Liver (tissue), 9 donors: ENCODE results near the gene ECI1. TPM values are rescaled to one million over a fixed set of nuclear protein-coding genes. Genes with fewer than 3 reads are reported as not detected.

ENCODE experiments used
- DNase-seq: peaks from one replicate; pipeline ENCODE4 v3.0.0-alpha.2; 2017; ENCODE audit warnings: low spot score
- H3K27ac ChIP-seq, 2 donors: one replicate each; pipeline ENCODE4 v1.7.0; 2013; ENCODE audit warnings: inconsistent platforms in 2 of 2, low read length in 2 of 2, control low read depth in 1 of 2, low read depth in 1 of 2, mild to moderate bottlenecking in 1 of 2
- H3K27me3 ChIP-seq, 4 donors: one replicate each; pipeline versions ENCODE4 v1.6.1 to v1.7.0; 2013; ENCODE audit warnings: low read length in 3 of 4, inconsistent platforms in 1 of 4, mild to moderate bottlenecking in 1 of 4, moderate library complexity in 1 of 4; ENCODE audit not compliant: control insufficient read depth in 4 of 4, insufficient read depth in 4 of 4
- H3K36me3 ChIP-seq, 4 donors: one replicate each; pipeline versions ENCODE4 v1.6.1 to v1.7.0; 2013; ENCODE audit warnings: low read length in 3 of 4, mild to moderate bottlenecking in 3 of 4, low read depth in 1 of 4, moderate library complexity in 1 of 4; ENCODE audit not compliant: control insufficient read depth in 4 of 4, insufficient read depth in 3 of 4
- H3K4me1 ChIP-seq, 4 donors: one replicate each; pipeline versions ENCODE4 v1.6.1 to v1.7.0; 2013; ENCODE audit warnings: low read length in 3 of 4, mild to moderate bottlenecking in 3 of 4, moderate library complexity in 1 of 4; ENCODE audit not compliant: control insufficient read depth in 4 of 4, insufficient read depth in 4 of 4
- H3K4me3 ChIP-seq, 3 donors: one replicate each; pipeline versions ENCODE4 v1.6.1 to v1.7.0; 2013; ENCODE audit warnings: low read length in 3 of 3, control low read depth in 1 of 3, low read depth in 1 of 3, mild to moderate bottlenecking in 1 of 3
- H3K9ac ChIP-seq, 2 donors: one replicate each; pipeline ENCODE4 v1.7.0; 2013; ENCODE audit warnings: low read length in 2 of 2, mild to moderate bottlenecking in 2 of 2, moderate library complexity in 2 of 2, control low read depth in 1 of 2, low read depth in 1 of 2
- H3K9me3 ChIP-seq, 4 donors: one replicate each; pipeline versions ENCODE4 v1.6.1 to v1.7.0; 2013; ENCODE audit warnings: low read length in 3 of 4; ENCODE audit not compliant: control insufficient read depth in 4 of 4
- CTCF ChIP-seq: fragments of 150-350 bp; IDR thresholded peaks from 2 replicates; pipeline ENCODE4 v1.5.1; 2017; ENCODE audit warnings: improper control_type of control experiment, low read depth, low read length; ENCODE audit not compliant: missing input control
- EGR1 ChIP-seq, 2 donors: IDR thresholded peaks; 2 replicates each; pipeline ENCODE4 v1.6.1; 2016 to 2018; ENCODE audit warnings: antibody characterized with exemption in 2 of 2, low read depth in 2 of 2
- FOXA1 ChIP-seq: IDR thresholded peaks from 2 replicates; pipeline ENCODE4 v1.6.1; 2016; ENCODE audit warnings: antibody characterized with exemption
- FOXA2 ChIP-seq: IDR thresholded peaks from 2 replicates; pipeline ENCODE4 v1.6.1; 2016; ENCODE audit warnings: antibody characterized with exemption
- GABPA ChIP-seq, 2 donors: IDR thresholded peaks in 1 of 2; conservative IDR thresholded peaks in 1 of 2; 2 replicates each; pipeline ENCODE4 v1.6.1; 2016; ENCODE audit warnings: antibody characterized with exemption in 2 of 2, mild to moderate bottlenecking in 1 of 2, moderate library complexity in 1 of 2
- HNF4A ChIP-seq, 2 donors: conservative IDR thresholded peaks; 2 replicates each; pipeline ENCODE4 v1.6.1; 2016; ENCODE audit warnings: antibody characterized with exemption in 2 of 2, mild to moderate bottlenecking in 2 of 2
- HNF4G ChIP-seq: IDR thresholded peaks from 2 replicates; pipeline ENCODE4 v1.6.1; 2016; ENCODE audit warnings: antibody characterized with exemption
- JUND ChIP-seq, 2 donors: IDR thresholded peaks; 2 replicates each; pipeline ENCODE4 v1.6.1; 2016; ENCODE audit warnings: antibody characterized with exemption in 2 of 2
- NR2F2 ChIP-seq: IDR thresholded peaks from 2 replicates; pipeline ENCODE4 v1.6.1; 2016; ENCODE audit warnings: antibody characterized with exemption
- RAD21 ChIP-seq, 2 donors: IDR thresholded peaks; 2 replicates each; pipeline ENCODE4 v1.6.1; 2016; ENCODE audit warnings: antibody characterized with exemption in 2 of 2, mild to moderate bottlenecking in 2 of 2
- REST ChIP-seq: IDR thresholded peaks from 2 replicates; pipeline ENCODE4 v1.6.1; 2016; ENCODE audit warnings: antibody characterized with exemption, mild to moderate bottlenecking
- RXRA ChIP-seq, 2 donors: IDR thresholded peaks; 2 replicates each; pipeline ENCODE4 v1.6.1; 2017 to 2018; ENCODE audit warnings: antibody characterized with exemption in 2 of 2, mild to moderate bottlenecking in 1 of 2
- SP1 ChIP-seq: IDR thresholded peaks from 2 replicates; pipeline ENCODE4 v1.6.1; 2018; ENCODE audit warnings: antibody characterized with exemption, mild to moderate bottlenecking
- TAF1 ChIP-seq: conservative IDR thresholded peaks from 2 replicates; pipeline ENCODE4 v1.6.1; 2016; ENCODE audit warnings: antibody characterized with exemption, mild to moderate bottlenecking
- YY1 ChIP-seq: IDR thresholded peaks from 2 replicates; pipeline ENCODE4 v1.6.1; 2016; ENCODE audit warnings: antibody characterized with exemption, mild to moderate bottlenecking
- ZBTB33 ChIP-seq: IDR thresholded peaks from 2 replicates; pipeline ENCODE4 v1.6.1; 2016; ENCODE audit warnings: antibody characterized with exemption
- WGBS: extraction: QIAGEN DNeasy Blood & Tissue Kit; methylation state at CpG from one replicate; pipeline ENCODE4 v1.1.7; 2013; 5-methylcytosine and 5-hydroxymethylcytosine counted together
- polyA plus RNA-seq, 2 donors: library from polyadenylated mRNA; stranded (reverse) in 1 of 2; unstranded in 1 of 2; fragments of 200-250 nt in 1 of 2; fragments of >200 nt in 1 of 2; fragmentation: Nextera tagmentation in 1 of 2; extraction: Ambion mirVana in 1 of 2; gene quantifications; one replicate each; pipeline versions ENCODE4 v1.2.1 to v1.2.3, GENCODE V29; 2013 to 2015
- total RNA-seq, 2 donors: library from RNA; depleted of rRNA; stranded (reverse); fragments of >200 nt; gene quantifications; one replicate each; pipeline ENCODE4 v1.2.3, GENCODE V29; 2014
- TF ChIP-seq, protein P1 (sequence below): IDR thresholded peaks from 2 replicates; pipeline ENCODE4 v1.6.1; 2016; ENCODE audit warnings: antibody characterized with exemption
- TF ChIP-seq, protein P2 (sequence below): IDR thresholded peaks from 2 replicates; pipeline ENCODE4 v1.6.1; 2016; ENCODE audit warnings: antibody characterized with exemption
- donor health status: healthy.
- donor health status: healthy.
- donor health status: healthy.
- donor health status: healthy.
- donor health status: healthy.

Gene ECI1
- total and polyA plus RNA-seq, 4 donors: 36.8 to 107 (median 79.5) TPM

DNA sequence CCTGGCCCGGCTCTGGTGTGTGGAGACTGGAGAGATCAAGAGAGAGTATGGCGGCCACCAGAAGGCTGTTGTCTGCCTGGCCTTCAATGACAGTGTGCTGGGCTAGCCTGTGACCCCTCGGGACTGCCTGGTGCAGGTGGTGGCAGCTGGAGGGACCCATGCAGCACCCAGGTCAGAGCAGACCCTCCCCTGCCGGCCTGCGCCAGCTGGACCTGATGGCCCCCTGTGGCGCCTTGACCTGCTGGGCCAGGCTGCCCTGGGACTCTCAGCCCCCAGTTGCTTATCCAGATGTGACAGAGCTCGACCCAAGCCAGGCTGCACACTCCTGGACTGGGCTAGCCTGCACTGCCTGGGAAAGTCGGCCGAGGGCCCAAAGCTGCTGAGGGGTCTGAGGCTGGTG lies 42.6 kb downstream of the ECI1 start:
- Histone ChIP-seq H3K9ac (no peak overlapping the region), H3K4me1 (peaks cover 9 to 38% (median 25%) of the 10 kb centered on the region in 4 donors), H3K4me3 (no peak overlapping the region), H3K9me3 (no peaks in the 10 kb centered on the region), H3K36me3 (peaks cover 0 to 24% (median 6%) of the 10 kb centered on the region in 4 donors), H3K27me3 (no peaks in the 10 kb centered on the region), H3K27ac (no peak overlapping the region)
- WGBS: 97% methylated on average over 9 of the region's 9 CpGs
- DNase-seq: no peak
- TF ChIP-seq TAF1: no peak
- no peak for TF ChIP-seq ZBTB33
- TF ChIP-seq RAD21 (IDR thresholded peaks at IDR 0.05): no peak
- TF ChIP-seq REST: no peak
- no peak for TF ChIP-seq HNF4A (conservative IDR thresholded peaks at IDR 0.05)
- no peak for TF ChIP-seq FOXA1
- TF ChIP-seq SP1: no peak
- no peak for TF ChIP-seq JUND (IDR thresholded peaks at IDR 0.05)
- no peak for TF ChIP-seq YY1
- TF ChIP-seq, protein P1, sequence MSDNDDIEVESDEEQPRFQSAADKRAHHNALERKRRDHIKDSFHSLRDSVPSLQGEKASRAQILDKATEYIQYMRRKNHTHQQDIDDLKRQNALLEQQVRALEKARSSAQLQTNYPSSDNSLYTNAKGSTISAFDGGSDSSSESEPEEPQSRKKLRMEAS: no peak
- no peak for TF ChIP-seq FOXA2
- no peak for TF ChIP-seq RXRA (IDR thresholded peaks at IDR 0.05)
- no peak for TF ChIP-seq GABPA (IDR thresholded peaks at IDR 0.05 in 1 of 2, conservative IDR thresholded peaks at IDR 0.05 in 1 of 2)
- no peak for TF ChIP-seq EGR1 (IDR thresholded peaks at IDR 0.05; ENCODE audit: low read depth in 2 of 2)
- TF ChIP-seq HNF4G: no peak
- TF ChIP-seq CTCF: no peak

GRCh38 chr16:2208308-2208707 lies 43.1 kb downstream of the ECI1 start:
- Histone ChIP-seq H3K9me3 (no peaks in the 10 kb centered on the region), H3K27ac (no peak overlapping the region), H3K9ac (no peak overlapping the region), H3K27me3 (no peaks in the 10 kb centered on the region), H3K4me3 (no peak overlapping the region), H3K36me3 (peaks cover 0 to 24% (median 6%) of the 10 kb centered on the region in 4 donors), H3K4me1 (peaks cover 8 to 33% (median 20%) of the 10 kb centered on the region in 4 donors)
- 92% methylated on average over 23 of the region's 23 CpGs for WGBS
- no peak for DNase-seq
- TF ChIP-seq ZBTB33: no peak
- no peak for TF ChIP-seq REST
- no peak for TF ChIP-seq GABPA (IDR thresholded peaks at IDR 0.05 in 1 of 2, conservative IDR thresholded peaks at IDR 0.05 in 1 of 2)
- TF ChIP-seq, protein P2, sequence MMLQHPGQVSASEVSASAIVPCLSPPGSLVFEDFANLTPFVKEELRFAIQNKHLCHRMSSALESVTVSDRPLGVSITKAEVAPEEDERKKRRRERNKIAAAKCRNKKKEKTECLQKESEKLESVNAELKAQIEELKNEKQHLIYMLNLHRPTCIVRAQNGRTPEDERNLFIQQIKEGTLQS: no peak
- no peak for TF ChIP-seq EGR1 (IDR thresholded peaks at IDR 0.05; ENCODE audit: low read depth in 2 of 2)
- TF ChIP-seq FOXA2: no peak
- TF ChIP-seq SP1: no peak
- TF ChIP-seq, protein P1: no peak
- TF ChIP-seq NR2F2: no peak
- TF ChIP-seq RAD21 (IDR thresholded peaks at IDR 0.05): no peak
